Measurements from ENCODE around the gene CREB3L1. TPM values are rescaled to one million over a fixed set of nuclear protein-coding genes. Genes with fewer than 3 reads are reported as not detected.

The CREB3L1 gene
- total and polyA plus RNA-seq, 2 donors (not counting 3 experiments of a cell fraction or from before 2014, with no cell fraction given), result 0.23 to 0.84 TPM

GRCh38 chr11:46350695-46351094 is 73.2 kb downstream of the CREB3L1 start:
- ChIA-PET CTCF (interaction anchor here (0.7 to 10.8 kb wide), 4 partner anchors 14 to 30 kb away, joined by 3 to 200 read pairs (median 7); partner anchors contain the start of gene MDK), POLR2A (no interaction called here)
- Histone ChIP-seq H3K9ac (replicated peaks; ENCODE audit: extremely low read depth, insufficient read depth, low read length) (no peak overlapping the region), H3K4me2 (ENCODE audit: insufficient read depth, low read length) (no peak overlapping the region), H3K27me3 (ENCODE audit: control insufficient read depth in 2 of 2, insufficient read depth in 2 of 2, low read length in 2 of 2) (no peaks in the 10 kb centered on the region), H3K79me2 (ENCODE audit: control insufficient read depth, insufficient read depth, low read length) (peaks cover 68% of the 10 kb centered on the region), H2AFZ (ENCODE audit: low read depth, low read length) (no peak overlapping the region), H3K27ac (ENCODE audit: insufficient read depth, low read depth, low read length) (no peak overlapping the region), H3K9me1 (replicated peaks; ENCODE audit: control insufficient read depth, extremely low read depth, insufficient read depth, low read length) (no peaks in the 10 kb centered on the region), H3K36me3 (ENCODE audit: control insufficient read depth in 2 of 2, extremely low read depth in 1 of 2, insufficient read depth in 2 of 2, low read length in 2 of 2) (peaks cover 2 to 12% of the 10 kb centered on the region in 2 experiments), H3K9me3 (replicated peaks; ENCODE audit: control insufficient read depth, insufficient read depth, low read length) (no peaks in the 10 kb centered on the region), H3K4me3 (replicated peaks in 1 of 3; ENCODE audit: insufficient read depth in 1 of 3, low read depth in 1 of 3, low read length in 3 of 3) (no peak overlapping the region), H4K20me1 (replicated peaks; ENCODE audit: control insufficient read depth, extremely low read depth, insufficient read depth, low read length) (no peaks in the 10 kb centered on the region), H3K4me1 (ENCODE audit: control insufficient read depth, extremely low read depth, insufficient read depth, low read length) (peaks cover 26% of the 10 kb centered on the region)
- FAIRE-seq (no peak), DNase-seq (ENCODE audit: low read depth, low spot score) (no peak)
- no TSS peak for BruUV-seq (replicated peaks)
- intact Hi-C loops (cut with micrococcal nuclease) (no loop called here), dilution Hi-C loops (cut with MboI; ENCODE audit: extremely low pct_ligation_motif_present, low sequenced_read_pairs) (no loop called here)
- TF ChIP-seq FOS (IDR thresholded peaks at IDR 0.05; ENCODE audit: borderline replicate concordance, insufficient read depth, low read length) (no peak), POLR2AphosphoS5 (IDR thresholded peaks at IDR 0.05; ENCODE audit: insufficient read depth, low read depth, low read length) (no peak), MYC (IDR thresholded peaks at IDR 0.05; ENCODE audit: low read depth, low read length) (no peak), GATA2 (IDR thresholded peaks at IDR 0.05; ENCODE audit: insufficient read depth, insufficient read length, low read depth, low read length) (no peak)

DNA sequence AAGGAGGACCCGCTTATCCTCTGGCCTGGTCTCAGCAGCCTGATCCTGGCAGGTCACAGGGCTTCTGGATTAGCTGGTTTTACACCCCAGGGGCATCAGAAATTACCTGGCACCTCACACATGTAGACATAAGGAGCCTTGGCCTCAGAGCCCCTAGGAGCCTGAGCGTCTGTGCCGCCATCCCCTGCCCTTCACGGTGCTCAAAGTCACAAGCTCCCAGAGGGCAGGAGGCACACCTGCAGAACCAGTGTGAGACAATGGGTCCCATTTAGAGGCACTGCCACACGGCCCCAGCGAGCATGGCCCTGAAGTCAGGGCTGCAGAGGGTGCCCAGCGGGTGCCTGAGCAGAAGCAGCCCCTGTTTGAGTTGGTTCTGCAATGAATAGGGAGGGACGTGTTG is 73.7 kb downstream of the CREB3L1 start:
- Histone ChIP-seq H3K79me2 (ENCODE audit: control insufficient read depth, insufficient read depth, low read length) (peaks cover 70% of the 10 kb centered on the region), H3K27ac (ENCODE audit: insufficient read depth, low read depth, low read length) (no peak overlapping the region), H3K9me1 (replicated peaks; ENCODE audit: control insufficient read depth, extremely low read depth, insufficient read depth, low read length) (no peaks in the 10 kb centered on the region), H4K20me1 (replicated peaks; ENCODE audit: control insufficient read depth, extremely low read depth, insufficient read depth, low read length) (no peaks in the 10 kb centered on the region), H3K9ac (replicated peaks; ENCODE audit: extremely low read depth, insufficient read depth, low read length) (no peak overlapping the region), H2AFZ (ENCODE audit: low read depth, low read length) (no peak overlapping the region), H3K9me3 (replicated peaks; ENCODE audit: control insufficient read depth, insufficient read depth, low read length) (no peaks in the 10 kb centered on the region), H3K27me3 (ENCODE audit: control insufficient read depth in 2 of 2, insufficient read depth in 2 of 2, low read length in 2 of 2) (no peaks in the 10 kb centered on the region), H3K4me2 (ENCODE audit: insufficient read depth, low read length) (no peak overlapping the region), H3K4me1 (ENCODE audit: control insufficient read depth, extremely low read depth, insufficient read depth, low read length) (peaks cover 21% of the 10 kb centered on the region), H3K4me3 (replicated peaks in 1 of 3; ENCODE audit: insufficient read depth in 1 of 3, low read depth in 1 of 3, low read length in 3 of 3) (no peak overlapping the region), H3K36me3 (ENCODE audit: control insufficient read depth in 2 of 2, extremely low read depth in 1 of 2, insufficient read depth in 2 of 2, low read length in 2 of 2) (peaks cover 2 to 12% of the 10 kb centered on the region in 2 experiments)
- BruUV-seq (replicated peaks), result no TSS peak
- dilution Hi-C loops (cut with MboI; ENCODE audit: extremely low pct_ligation_motif_present, low sequenced_read_pairs), result no loop called here
- DNase-seq (ENCODE audit: low read depth, low spot score) (no peak), FAIRE-seq (no peak)
- no peak for TF ChIP-seq FOS (IDR thresholded peaks at IDR 0.05; ENCODE audit: borderline replicate concordance, insufficient read depth, low read length)
- no peak for TF ChIP-seq POLR2AphosphoS5 (IDR thresholded peaks at IDR 0.05; ENCODE audit: insufficient read depth, low read depth, low read length)
- no peak for TF ChIP-seq POLR2A (IDR thresholded peaks at IDR 0.05; ENCODE audit: low read depth, low read length)
- TF ChIP-seq CTCF (IDR thresholded peaks at IDR 0.05; ENCODE audit: extremely low read depth in 1 of 2, insufficient read depth in 1 of 2, low read depth in 1 of 2, low read length in 2 of 2), result no peak
- TF ChIP-seq GATA2 (IDR thresholded peaks at IDR 0.05; ENCODE audit: insufficient read depth, insufficient read length, low read depth, low read length), result no peak
- no peak for TF ChIP-seq JUN (IDR thresholded peaks at IDR 0.05; ENCODE audit: borderline replicate concordance, insufficient read depth, insufficient read length, low read depth)
- TF ChIP-seq EZH2 (IDR thresholded peaks at IDR 0.05; ENCODE audit: borderline replicate concordance, low read depth, low read length, severe bottlenecking), result no peak
- no peak for TF ChIP-seq MYC (IDR thresholded peaks at IDR 0.05; ENCODE audit: low read depth, low read length)
- TF ChIP-seq, protein P1, sequence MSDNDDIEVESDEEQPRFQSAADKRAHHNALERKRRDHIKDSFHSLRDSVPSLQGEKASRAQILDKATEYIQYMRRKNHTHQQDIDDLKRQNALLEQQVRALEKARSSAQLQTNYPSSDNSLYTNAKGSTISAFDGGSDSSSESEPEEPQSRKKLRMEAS (IDR thresholded peaks at IDR 0.05; ENCODE audit: insufficient read depth, insufficient read length), result no peak
- CTCF ChIA-PET, result interaction anchor here (0.7 to 10.8 kb wide), 7 partner anchors 14 to 112 kb away, joined by 3 to 200 read pairs (median 5); partner anchors contain the start of gene MDK
- intact Hi-C loops (cut with micrococcal nuclease), result no loop called here
- POLR2A ChIA-PET, result no interaction called here

All from endothelial cell of umbilical vein (primary cell).